HG03571 (cell line): ENCODE results near the gene LCE1F.

ENCODE experiments used
- ATAC-seq: cut with Tn5 transposase; IDR thresholded peaks from one replicate; pipeline ENCODE4 v1.9.1; 2021; ENCODE audit not compliant: unreplicated experiment

Gene LCE1F, protein sequence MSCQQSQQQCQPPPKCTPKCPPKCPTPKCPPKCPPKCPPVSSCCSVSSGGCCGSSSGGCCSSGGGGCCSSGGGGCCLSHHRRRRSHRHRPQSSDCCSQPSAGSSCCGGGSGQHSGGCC

DNA sequence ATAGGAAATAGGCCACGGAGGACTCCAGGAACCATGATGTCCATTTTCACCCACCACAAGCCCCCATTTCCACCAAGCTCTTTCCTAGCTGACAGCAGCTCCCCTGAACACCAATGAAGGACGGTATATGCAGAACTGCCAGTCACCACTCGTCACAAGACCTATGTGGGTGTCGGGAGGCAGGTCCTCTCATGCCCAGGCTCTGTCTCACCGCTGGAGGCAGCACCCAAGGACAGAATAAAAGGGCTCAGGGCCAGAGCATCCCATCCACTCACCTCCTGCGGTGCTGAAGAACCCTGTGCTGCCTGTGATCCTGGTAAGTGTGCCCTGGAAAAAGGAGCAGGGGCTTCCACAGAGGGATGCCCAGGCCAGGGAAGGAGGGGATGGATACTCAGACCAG lies at the start of gene LCE1F:
Gene LCE1F, plus strand, starts transcription at position 266 of the 400 bp plus-strand sequence. CDS start 1,232 bp downstream, outside the sequence.
- no peak for ATAC-seq

DNA sequence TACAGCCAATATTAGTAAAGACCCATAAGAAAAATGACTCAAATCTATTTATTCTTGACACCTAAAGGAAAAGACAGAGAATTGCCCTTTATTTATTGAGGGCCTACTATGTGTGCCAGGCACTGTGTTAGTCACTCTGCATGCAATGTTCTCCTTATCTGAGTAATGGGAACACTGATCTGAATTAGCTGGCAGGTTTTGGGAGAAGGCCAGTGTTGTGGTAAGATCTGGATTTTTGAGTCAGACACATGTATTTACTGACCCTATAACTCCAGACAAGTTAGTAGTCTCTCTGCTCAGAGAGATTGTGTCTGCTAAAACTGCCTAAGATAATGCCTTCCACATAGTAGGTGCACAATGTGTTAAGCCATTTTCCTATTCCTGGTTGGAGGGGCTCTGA lies 49.7 kb upstream of the LCE1F start:
- no peak for ATAC-seq

DNA sequence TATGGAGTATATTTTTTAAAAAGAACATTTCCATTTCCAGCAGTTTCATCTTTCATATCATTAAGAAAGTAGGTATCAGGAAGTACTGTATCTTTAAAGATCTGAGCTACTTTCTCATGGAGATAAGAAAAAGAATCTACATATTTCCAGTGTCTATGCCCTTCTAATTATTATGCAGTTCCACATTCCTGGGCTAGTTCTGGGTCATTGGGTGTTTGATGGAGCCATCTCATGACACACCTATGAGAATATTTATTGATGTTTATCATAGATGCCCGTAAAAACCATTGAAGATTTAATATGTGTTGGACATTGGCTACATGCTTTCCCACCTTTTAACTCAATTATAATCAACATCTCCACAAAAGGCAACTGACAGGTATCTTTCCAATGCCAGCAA lies 46.0 kb upstream of the LCE1F start:
- no peak for ATAC-seq

DNA sequence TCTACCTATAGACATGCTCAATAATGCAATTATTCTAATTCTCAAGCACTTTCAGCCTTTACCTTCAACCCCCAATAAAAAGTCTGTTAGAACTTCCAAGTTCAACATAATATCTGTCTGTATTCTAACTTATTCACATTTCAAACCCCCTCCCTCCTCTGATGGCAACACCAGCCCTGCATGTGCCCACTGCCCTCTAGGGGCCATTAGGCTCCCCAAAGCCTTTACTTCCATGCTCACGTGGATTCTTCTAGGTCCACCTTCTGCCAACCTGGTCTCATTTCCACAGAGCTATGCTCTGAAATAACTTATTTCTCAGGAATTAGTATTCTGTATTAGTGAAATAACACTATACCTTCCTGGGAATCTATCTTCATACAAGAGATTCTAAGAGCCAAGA lies 39.3 kb upstream of the LCE1F start:
- no peak for ATAC-seq

DNA sequence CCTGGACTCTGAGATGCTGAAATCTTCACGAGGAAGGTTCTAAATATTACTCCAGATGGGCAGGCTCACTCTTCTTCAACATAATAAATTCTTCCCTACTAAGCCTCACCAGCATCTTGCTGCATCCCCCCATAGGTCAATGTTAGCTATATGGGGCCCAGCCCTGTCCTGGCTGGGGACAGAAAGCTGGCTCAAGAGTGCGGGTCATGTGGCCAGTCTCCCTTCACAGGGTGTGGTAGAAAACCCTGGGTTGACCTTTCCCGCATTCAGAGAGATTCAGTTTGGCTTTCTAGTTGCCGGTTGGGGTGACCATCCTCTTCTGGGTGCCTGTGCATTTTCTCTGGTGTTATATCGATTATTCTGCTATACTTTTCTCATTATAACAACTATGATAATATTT lies 36.9 kb upstream of the LCE1F start:
- ATAC-seq = no peak

DNA sequence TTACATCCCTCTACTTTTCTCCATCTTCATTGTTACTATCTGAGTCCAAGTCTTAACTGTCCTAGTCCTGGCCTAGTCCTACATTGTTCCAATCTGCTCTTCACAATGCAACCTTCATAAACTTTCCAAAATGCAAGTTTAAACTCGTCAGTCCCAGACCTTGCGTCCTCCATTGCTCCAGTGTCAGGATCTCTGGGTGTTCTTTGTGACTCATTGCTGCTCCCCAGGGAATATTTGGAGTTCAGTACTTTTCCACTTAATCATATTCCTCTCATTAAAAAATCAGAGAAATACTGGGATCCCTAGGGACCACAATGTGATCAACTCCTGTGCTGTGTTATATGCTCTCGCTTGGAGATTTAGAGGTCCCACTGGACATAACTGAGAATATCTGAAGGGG lies 35.1 kb upstream of the LCE1F start:
- ATAC-seq = no peak

DNA sequence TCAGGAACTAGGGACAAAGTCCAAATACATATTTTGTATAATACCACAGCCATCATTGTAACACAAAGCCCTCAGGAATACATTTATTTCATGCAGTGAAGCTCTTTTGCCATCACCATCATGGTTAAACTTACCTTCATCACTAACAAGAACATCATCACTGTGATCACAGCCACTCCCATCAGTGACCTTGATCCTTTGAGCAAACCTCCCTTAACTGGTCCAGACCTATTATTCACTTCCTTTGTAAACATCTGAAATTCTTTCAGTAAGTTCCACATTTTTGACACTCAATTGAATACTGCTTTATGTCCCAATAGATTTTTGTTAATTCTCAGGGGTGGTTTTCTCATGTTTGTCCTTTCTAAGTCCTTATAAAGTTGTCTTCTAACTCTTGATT lies 33.3 kb upstream of the LCE1F start:
- ATAC-seq = no peak

DNA sequence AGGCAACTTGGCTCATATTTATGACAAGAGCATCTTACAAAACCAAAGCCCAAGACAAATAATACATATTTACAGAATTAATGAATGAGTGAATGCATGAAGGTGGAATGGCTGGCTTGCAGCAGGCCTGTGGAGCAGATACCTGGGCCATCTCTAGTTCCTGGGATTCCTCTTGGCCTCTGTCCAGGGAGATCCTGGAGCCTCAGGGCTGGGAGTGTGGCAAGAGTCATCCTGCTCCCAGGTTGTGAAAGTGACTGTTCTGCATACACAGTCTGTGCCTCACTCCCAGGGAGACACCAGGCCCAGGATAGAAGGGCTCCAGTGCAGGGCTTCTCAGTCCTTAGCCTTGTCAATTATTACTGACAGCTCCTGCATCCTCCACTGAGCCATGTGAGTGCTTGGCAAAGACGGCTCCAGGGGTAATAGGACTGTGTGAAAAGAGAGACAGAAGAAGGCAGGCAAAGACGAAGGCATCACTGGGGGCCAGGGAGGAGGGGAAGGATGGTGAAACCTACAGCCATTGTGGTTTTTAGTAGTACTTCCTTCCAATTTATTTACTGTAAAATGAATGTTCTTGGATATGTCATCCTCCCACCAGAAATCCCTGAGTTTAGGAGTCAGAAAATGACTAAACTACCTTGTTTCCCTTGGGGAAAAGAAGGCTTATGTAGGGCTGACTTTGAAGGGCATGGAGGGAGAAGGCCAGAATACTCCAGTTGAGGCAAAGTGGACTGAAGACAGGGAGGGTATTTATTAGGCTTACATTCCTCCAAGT lies 31.4 kb upstream of the LCE1F start:
- ATAC-seq = no peak

DNA sequence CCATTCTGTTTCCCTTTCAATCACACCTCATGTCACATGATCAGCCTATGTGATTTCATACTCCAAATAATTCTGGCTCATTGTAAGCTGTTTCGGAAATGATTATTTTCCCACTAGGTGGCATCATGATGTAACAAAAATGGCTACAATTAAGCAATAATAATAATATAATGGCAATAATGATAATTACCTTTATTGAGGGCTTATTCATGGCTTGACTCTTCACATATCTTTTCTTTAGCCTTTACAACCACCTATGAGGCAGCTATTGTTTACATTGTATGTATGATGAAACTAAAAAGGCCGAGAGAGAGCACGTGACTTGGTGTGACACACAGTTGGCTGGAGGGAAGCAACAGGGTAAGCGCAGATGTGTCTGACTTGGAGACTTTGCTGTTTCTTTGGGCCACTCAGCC lies 29.6 kb upstream of the LCE1F start:
- no peak for ATAC-seq

DNA sequence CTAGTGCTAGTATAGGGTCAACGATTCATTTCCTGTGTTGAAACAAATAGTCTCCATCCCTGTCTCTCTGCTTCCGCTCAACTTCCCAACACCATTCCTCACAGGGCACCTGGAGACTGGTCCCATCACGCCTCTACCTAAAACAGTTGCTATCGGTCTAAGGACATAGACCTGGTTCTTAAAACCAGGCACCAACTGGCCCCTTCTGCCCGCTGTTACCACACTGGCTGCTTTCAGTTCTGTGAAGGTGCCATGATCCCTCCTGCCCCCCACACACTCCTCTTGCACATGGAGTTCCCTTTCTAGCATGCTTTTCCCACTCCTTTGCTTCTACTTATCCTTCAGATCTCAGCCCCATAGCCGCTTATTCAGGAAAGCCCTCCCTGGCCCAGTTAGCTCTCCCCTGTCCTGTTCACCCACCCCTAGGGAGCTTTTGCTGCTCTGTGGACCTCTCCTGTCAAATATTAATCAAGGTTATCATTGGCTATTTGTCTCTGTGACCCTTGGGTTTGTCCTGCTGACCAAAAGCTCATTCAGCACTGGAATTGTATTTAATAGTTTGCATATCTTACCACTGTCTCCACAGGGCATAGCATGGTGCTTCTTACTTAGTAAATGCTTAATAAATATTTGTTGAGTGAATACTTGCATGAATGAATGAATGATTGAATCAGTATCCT lies 29.0 kb upstream of the LCE1F start:
- no peak for ATAC-seq

DNA sequence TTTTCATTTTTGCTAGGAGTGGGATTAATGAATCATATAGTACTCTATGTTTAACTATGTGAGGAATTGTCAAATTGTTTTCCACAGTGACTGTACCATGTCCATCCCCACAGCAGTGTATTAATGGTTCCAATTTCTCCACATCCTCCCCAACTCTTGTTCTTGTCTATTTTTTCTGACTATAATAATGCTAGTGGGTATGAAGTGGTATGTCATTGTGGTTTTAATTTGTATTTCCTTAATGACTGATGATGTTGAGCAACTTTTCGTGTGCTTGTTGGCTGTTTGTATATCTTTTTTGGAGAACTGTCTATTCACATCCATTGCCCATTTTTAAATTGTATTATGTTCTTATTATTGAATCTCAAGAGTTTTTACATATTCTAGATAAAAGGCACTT lies 27.1 kb upstream of the LCE1F start:
- ATAC-seq = no peak

DNA sequence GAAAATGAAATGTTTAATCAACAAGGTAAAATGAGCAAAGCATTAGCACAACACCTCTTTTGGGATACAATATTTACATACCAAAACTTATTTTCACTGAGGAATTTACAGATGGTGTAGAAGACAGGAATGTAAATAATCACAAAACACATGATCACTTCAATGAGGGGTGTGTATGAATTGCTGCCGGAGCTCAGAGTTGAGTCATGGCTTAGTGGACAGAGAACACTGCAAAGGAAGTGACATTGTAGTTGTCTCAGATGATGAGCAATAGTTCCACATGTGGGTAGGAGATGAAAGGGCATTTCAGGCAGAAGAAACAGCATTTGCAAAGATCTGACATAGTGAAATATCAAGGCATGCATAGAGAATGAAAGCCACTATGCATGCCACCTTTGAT lies 22.7 kb upstream of the LCE1F start:
- no peak for ATAC-seq

DNA sequence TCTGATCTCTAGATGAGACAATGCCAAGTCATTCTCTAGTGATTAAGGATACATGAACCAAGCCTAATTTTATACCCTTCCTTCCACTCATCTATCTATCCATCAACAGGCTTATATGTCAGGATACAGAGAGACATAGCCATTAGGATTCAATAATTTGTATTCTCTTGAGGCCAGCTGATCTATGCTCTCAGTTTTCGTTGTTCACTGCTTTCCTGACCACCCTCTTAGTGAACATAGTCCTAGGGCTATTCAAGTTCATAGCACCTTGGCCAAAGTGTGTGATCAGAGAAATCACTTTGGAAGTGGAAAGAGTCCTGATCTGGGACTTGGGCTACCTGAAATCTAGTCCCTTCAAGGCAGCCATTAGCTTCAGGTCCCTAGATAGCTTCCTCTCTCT lies 21.4 kb upstream of the LCE1F start:
- no peak for ATAC-seq

DNA sequence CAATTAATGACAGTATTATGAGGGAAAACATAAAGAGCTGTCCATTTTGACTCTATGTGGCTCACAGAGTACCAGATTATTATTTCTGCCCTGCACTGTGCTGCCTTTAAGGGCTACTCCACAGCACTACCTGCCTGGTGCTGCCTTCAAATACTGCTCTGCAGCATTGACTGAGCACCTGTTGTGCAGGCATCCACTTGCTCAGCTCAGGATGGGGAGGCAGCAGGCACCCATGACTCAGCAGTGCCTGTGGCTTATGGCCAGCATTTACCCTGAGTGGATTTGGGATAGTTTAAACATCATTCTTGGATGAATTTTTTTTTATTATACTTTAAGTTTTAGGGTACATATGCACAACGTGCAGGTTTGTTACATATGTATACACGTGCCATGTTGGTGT lies 18.1 kb upstream of the LCE1F start:
- ATAC-seq = no peak

DNA sequence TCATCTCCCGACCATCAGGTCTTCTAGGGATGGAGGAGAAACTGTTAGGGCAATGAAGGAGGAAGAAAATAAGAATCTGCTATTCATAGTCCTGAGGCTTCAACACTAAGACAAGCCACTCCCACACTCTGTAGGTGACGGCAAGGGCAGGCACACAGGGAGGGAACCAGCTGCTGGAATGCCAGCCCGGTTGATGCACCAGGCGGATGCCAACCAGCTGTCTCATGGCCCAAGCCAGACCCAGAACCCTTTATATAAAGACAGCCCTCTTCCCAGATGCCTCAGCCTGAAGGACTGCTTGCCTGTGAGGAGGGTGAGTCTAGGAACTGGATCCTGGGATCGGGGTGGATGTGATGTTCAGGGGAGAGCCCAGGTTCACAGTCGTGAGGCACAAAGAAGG lies 17.2 kb upstream of the LCE1F start, which contains the start of gene KPRP:
Gene KPRP, plus strand, starts transcription at position 279 of the 400 bp plus-strand sequence. CDS start 1,564 bp downstream, outside the sequence.
- ATAC-seq = no peak

DNA sequence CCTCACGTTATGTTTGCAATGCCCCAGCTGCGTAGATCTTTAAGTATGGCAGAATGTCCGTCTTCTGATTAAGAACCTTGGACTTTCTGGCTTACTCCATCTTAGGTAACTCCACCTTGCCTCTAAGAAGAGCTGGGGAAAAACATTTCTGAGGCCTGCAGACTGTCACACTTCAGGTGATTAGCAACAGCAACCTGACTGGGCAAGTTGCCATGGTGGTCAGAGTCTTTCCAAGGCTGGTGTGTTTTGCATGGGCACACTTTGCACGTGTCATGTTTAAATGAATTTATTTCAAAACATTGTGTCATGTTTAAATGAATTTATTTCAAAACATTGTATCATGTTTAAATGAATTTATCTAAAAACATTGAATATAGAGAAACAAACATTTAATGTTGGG lies 16.3 kb upstream of the LCE1F start:
- no peak for ATAC-seq

DNA sequence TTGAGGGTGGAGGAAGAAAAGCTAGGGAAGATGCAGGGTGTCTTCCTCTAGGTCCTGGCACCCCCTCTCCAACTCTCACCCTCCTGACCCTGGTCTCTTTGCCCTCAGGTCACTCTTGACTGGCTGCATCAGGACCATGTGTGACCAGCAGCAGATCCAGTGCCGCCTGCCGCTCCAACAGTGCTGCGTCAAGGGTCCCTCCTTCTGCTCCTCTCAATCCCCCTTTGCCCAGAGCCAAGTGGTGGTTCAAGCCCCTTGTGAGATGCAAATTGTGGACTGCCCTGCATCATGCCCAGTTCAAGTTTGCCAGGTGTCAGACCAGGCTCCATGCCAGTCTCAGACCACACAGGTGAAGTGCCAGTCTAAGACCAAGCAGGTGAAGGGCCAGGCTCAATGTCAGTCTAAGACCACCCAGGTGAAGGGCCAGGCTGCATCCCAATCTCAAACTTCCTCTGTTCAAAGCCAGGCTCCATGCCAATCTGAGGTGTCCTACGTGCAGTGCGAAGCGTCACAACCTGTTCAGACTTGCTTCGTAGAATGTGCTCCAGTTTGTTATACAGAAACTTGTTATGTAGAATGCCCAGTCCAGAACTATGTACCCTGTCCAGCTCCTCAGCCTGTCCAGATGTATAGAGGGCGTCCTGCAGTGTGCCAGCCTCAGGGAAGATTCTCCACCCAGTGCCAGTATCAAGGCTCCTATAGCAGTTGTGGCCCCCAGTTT lies 15.3 kb upstream of the LCE1F start:
- ATAC-seq = no peak

DNA sequence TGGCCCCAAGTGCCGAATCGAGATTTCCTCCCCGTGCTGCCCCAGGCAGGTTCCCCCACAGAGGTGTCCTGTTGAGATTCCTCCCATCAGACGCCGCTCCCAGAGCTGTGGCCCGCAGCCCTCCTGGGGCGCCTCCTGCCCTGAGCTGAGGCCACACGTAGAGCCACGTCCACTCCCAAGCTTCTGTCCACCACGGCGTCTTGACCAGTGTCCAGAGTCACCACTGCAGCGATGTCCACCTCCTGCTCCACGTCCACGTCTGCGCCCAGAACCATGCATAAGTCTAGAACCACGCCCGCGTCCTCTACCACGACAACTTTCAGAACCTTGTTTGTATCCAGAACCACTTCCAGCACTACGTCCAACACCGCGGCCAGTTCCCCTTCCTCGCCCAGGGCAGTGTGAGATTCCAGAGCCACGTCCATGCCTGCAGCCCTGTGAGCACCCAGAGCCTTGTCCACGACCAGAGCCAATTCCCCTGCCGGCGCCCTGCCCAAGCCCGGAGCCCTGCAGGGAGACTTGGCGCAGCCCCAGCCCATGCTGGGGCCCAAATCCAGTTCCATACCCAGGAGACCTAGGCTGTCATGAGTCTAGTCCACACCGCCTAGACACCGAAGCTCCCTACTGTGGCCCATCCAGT lies 14.3 kb upstream of the LCE1F start:
- ATAC-seq = no peak

DNA sequence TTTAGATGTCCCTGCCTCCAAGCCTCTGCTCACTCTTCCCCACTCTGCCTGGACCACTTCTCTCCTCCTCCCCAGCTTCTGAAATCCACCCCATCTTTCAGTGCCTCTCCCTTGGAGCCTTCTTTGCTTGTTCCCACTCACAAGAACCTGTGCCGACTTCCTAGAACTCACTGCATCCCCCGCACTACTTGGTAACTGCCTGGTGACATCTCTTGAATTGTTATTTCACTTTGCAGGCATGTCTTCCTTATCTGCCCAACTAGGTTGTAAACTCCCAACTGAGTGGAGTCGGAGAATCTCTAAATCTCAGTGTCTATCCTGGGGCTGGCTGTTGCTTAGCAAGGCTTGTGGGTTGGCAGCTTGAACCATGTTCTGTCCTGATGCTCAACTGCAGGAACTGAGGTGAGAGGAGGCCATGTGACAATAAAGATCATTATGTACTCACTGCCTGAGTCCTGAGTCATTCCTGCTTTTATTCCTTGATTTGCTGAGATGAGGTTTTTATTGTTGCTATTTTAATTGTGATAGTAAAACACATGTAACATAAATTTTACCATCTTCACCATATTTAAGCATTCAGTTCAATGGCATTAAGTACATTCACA lies 13.2 kb upstream of the LCE1F start:
- ATAC-seq = no peak

DNA sequence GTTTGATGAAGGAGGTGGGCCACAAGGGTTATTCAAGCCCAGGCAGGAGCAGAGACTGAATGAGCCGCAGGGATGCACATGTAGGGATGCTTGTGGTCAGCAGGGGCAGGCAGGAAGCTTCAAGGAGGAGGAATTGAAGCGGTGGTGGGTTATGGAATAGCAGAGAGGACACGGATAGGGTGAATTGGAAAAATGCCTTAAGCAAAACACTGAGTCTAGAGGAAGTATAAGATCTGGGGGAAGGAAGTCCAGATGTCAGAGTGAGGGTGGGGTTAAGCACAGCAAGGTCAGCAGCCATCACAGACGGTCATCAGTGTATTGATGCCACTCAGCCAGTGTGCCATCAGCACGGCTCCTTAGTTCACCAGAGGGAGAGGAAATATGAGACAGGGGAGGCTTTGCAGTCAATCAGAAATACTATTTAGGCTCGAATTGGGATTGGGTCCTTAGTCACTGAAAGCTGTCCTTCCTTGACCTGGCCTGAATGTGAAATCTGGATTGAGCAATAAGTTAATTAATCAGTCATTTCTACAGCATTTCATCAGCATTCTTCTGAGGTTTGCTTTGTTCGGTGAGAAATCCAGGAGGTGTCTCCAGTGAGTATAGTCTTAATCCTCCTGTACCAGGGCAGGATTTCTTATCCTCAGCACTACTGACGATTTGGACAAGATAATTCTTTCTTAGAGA lies 6.0 kb upstream of the LCE1F start:
- no peak for ATAC-seq
